ENCODE measurements around the gene MAPK12. TPM values are rescaled to one million over a fixed set of nuclear protein-coding genes. Genes with fewer than 3 reads are reported as not detected.

Gene MAPK12
- total RNA-seq, 2 donors from 2014 or later, result 2.0 to 2.6 TPM

DNA sequence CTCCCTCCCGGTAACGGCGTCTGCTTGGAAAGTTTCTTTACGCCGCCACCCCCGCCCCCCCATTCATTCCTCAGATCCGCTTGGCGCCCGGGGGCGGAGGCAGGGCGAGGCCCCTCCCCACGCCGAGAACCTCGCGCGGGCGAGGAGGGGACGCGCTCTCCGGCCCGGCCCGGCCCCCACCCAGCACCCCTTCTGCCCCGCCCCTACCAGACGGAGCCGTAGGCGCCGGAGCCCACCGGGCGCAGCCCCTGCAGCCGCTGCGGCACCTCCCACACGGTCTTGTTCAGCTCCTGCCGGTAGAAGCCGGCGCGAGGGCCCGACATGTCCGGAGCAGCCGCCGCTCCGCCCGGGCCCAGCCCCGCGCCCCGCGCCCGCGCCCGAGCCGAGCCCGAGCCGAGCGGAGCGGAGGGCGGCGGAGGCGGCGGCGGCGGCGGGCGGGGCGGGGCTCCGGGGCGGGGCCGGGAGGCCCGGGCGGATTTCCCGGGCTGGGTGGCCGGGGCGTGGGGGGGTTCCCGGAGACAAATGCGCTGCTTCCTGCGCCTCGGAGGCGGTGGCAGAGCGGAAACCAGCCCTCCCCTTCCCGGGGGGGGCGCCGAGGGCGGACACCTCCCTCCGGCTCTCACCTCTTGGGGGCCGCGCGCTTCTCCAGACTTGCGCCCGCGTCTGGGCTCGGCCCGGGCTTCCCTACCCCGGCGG is 8.6 kb upstream of the MAPK12 start, which contains the start of gene MAPK11:
TSS of gene MAPK11 (minus strand) at position 411 of the 696 bp plus-strand sequence. CDS start at position 323, 88 bp downstream.
- Histone ChIP-seq H3K4me3 (peak within 1 kb of the TSS; percentile 35), H3K9me3 (no peaks in the 10 kb centered on the region), H3K9ac (ENCODE audit: low read depth in 2 of 2, low read length in 2 of 2) (peak within 1 kb of the TSS; percentile 34 to 50), H3K27me3 (peaks cover 29% of the 10 kb centered on the region), H3K27ac (no peak within 1 kb of the TSS), H3K36me3 (peaks cover under 1% of the 10 kb centered on the region), H3K4me1 (peaks cover 16% of the 10 kb centered on the region)
- DNase-seq, result peak; percentile 60
- TF ChIP-seq, protein P1, sequence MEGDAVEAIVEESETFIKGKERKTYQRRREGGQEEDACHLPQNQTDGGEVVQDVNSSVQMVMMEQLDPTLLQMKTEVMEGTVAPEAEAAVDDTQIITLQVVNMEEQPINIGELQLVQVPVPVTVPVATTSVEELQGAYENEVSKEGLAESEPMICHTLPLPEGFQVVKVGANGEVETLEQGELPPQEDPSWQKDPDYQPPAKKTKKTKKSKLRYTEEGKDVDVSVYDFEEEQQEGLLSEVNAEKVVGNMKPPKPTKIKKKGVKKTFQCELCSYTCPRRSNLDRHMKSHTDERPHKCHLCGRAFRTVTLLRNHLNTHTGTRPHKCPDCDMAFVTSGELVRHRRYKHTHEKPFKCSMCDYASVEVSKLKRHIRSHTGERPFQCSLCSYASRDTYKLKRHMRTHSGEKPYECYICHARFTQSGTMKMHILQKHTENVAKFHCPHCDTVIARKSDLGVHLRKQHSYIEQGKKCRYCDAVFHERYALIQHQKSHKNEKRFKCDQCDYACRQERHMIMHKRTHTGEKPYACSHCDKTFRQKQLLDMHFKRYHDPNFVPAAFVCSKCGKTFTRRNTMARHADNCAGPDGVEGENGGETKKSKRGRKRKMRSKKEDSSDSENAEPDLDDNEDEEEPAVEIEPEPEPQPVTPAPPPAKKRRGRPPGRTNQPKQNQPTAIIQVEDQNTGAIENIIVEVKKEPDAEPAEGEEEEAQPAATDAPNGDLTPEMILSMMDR (IDR thresholded peaks at IDR 0.05), result no peak
- intact Hi-C loops (cut with DNase I), result no loop called here

DNA sequence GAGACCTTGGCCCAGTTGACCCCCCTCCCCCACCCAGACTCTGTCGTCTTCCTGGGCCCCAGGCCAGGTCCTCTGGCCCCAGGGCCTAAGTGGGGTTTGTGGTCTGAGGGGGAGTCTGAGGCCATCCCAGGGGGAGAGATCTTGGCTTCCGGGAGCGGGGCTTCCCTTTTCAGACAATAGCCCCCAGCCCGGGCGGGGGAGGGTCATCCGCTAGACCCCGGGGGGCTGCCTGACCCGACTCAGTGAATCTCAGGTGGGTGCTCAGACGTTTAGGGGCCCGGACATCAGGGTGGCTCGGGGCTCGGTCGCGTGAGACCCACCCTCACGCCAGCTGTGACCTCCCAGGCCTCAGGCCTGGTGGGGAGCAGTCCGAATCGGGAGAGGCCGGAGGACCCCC is 8.1 kb upstream of the MAPK12 start:
- TF ChIP-seq, protein P1 (IDR thresholded peaks at IDR 0.05), result no peak
- peaks cover 16% of the 10 kb centered on the region for H3K4me1 ChIP-seq
- H3K9ac ChIP-seq (ENCODE audit: low read depth in 2 of 2, low read length in 2 of 2), result no peak overlapping the region
- no peaks in the 10 kb centered on the region for H3K9me3 ChIP-seq
- H3K27me3 ChIP-seq, result peaks cover 29% of the 10 kb centered on the region
- H3K27ac ChIP-seq, result no peak overlapping the region
- DNase-seq, result no peak
- H3K4me3 ChIP-seq, result peak overlapping the region; percentile 35
- intact Hi-C loops (cut with DNase I), result no loop called here
- no peaks in the 10 kb centered on the region for H3K36me3 ChIP-seq

GRCh38 chr22:50268655-50269113 is 7.2 kb upstream of the MAPK12 start:
- H3K27ac ChIP-seq, result no peak overlapping the region
- H3K9ac ChIP-seq (ENCODE audit: low read depth in 2 of 2, low read length in 2 of 2), result no peak overlapping the region
- intact Hi-C loops (cut with DNase I), result no loop called here
- peak; percentile 54 for DNase-seq
- TF ChIP-seq, protein P1 (IDR thresholded peaks at IDR 0.05), result no peak
- H3K4me3 ChIP-seq, result no peak overlapping the region
- peaks cover 16% of the 10 kb centered on the region for H3K4me1 ChIP-seq
- no peaks in the 10 kb centered on the region for H3K36me3 ChIP-seq
- H3K9me3 ChIP-seq, result no peaks in the 10 kb centered on the region
- peaks cover 29% of the 10 kb centered on the region for H3K27me3 ChIP-seq

GRCh38 chr22:50267591-50268390 is 6.3 kb upstream of the MAPK12 start:
- Histone ChIP-seq H3K9me3 (no peaks in the 10 kb centered on the region), H3K27ac (no peak overlapping the region), H3K27me3 (peaks cover 36% of the 10 kb centered on the region), H3K4me1 (peaks cover 16% of the 10 kb centered on the region), H3K4me3 (peak overlapping the region; percentile 9), H3K9ac (ENCODE audit: low read depth in 2 of 2, low read length in 2 of 2) (no peak overlapping the region), H3K36me3 (no peaks in the 10 kb centered on the region)
- DNase-seq, result peak; percentile 73
- intact Hi-C loops (cut with DNase I), result no loop called here
- TF ChIP-seq, protein P1 (IDR thresholded peaks at IDR 0.05), result no peak

DNA sequence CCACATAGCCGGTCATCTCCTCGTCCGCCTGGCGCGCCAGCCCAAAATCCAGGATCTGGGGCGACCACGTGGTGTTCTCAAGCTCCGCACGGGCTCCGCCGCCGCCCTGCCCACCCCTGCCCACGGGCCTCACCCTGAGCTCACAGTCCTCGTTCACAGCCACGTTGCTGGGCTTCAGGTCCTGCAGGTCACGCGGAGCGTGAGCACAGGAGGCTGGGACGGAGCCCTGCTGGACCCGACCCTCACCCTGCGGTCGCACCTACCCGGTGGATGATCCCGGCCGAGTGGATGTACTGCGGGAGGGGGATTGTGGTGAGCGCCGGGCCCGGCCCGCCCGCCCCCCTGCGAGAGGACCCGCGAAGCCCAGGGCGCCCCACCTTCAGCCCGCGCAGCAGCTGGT is 5.5 kb upstream of the MAPK12 start:
- TF ChIP-seq, protein P1 (IDR thresholded peaks at IDR 0.05), result no peak
- intact Hi-C loops (cut with DNase I), result no loop called here
- Histone ChIP-seq H3K9ac (ENCODE audit: low read depth in 2 of 2, low read length in 2 of 2) (no peak overlapping the region), H3K9me3 (no peaks in the 10 kb centered on the region), H3K27ac (no peak overlapping the region), H3K36me3 (no peaks in the 10 kb centered on the region), H3K4me3 (no peak overlapping the region), H3K27me3 (peaks cover 41% of the 10 kb centered on the region), H3K4me1 (peaks cover 15% of the 10 kb centered on the region)
- DNase-seq, result no peak

Measured in colonic mucosa (tissue), 4 donors.